B cell (primary cell): Measurements from ENCODE around the gene KCNH8. TPM values are rescaled to one million over a fixed set of nuclear protein-coding genes. Genes with fewer than 3 reads are reported as not detected.

ENCODE experiments used
- ATAC-seq: fragments of 200-7000 bp; cut with Tn5 transposase; one replicate; pipeline ENCODE4 v1.10.0; 2021; ENCODE audit warnings: low read depth, mild to moderate bottlenecking, moderate number of reproducible peaks, moderate library complexity
- CTCF ChIA-PET: fragments of 350-600 bp; sonication (Branson Sonifier 250); formaldehyde crosslinking; loops from one replicate; lab custom pipeline; 2021; ENCODE audit warnings: antibody characterized with exemption, inconsistent platforms; lab: Charles Lee
- POLR2A ChIA-PET: fragments of 350-600 bp; sonication (Branson Sonifier 250); formaldehyde crosslinking; loops from one replicate; lab custom pipeline; 2021; ENCODE audit warnings: antibody characterized with exemption; lab: Charles Lee
- DNase-seq: peaks from one replicate; pipeline ENCODE4 v3.0.0; 2013
- H2AFZ ChIP-seq: 2 replicates; pipeline ENCODE4 v1.6.1; 2012; ENCODE audit warnings: mild to moderate bottlenecking, low read depth, low read length; ENCODE audit not compliant: insufficient read depth, poor library complexity, severe bottlenecking
- H3K27ac ChIP-seq, 2 donors: 1 replicate in 1 of 2; 2 replicates in 1 of 2; pipeline ENCODE4 v1.5.1; 2012 to 2013; ENCODE audit warnings: low read length in 2 of 2, mild to moderate bottlenecking in 2 of 2, moderate library complexity in 1 of 2
- H3K27me3 ChIP-seq, 4 experiments: fragments of 200-600 bp in 1 of 4; sonication (generic) in 1 of 4; replicated peaks in 1 of 4; 1 replicate in 2 of 4; 2 replicates in 2 of 4; pipeline versions ENCODE4 v1.6.1 to v1.7.0; 2013 to 2016; ENCODE audit warnings: low read length in 3 of 4, mild to moderate bottlenecking in 2 of 4, mixed read lengths in 1 of 4, moderate library complexity in 1 of 4; ENCODE audit not compliant: insufficient read depth in 4 of 4, control insufficient read depth in 3 of 4; ENCODE audit errors: control extremely low read depth in 1 of 4
- H3K36me3 ChIP-seq, 2 experiments: replicated peaks in 1 of 2; 1 replicate in 1 of 2; 2 replicates in 1 of 2; pipeline versions ENCODE4 v1.6.1 to v1.7.1; 2013; ENCODE audit warnings: low read length in 1 of 2; ENCODE audit not compliant: insufficient read depth in 2 of 2, control insufficient read depth in 1 of 2; ENCODE audit errors: control extremely low read depth in 1 of 2, extremely low read depth in 1 of 2
- H3K4me1 ChIP-seq, 2 donors: fragments of 200-600 bp in 1 of 2; sonication (generic) in 1 of 2; 1 replicate in 1 of 2; 2 replicates in 1 of 2; pipeline versions ENCODE4 v1.5.1 to v1.6.1; 2013 to 2017; ENCODE audit warnings: low read length in 2 of 2; ENCODE audit not compliant: control insufficient read depth in 2 of 2, insufficient read depth in 2 of 2
- H3K4me2 ChIP-seq: replicated peaks from 2 replicates; pipeline ENCODE3; 2012; ENCODE audit warnings: mild to moderate bottlenecking, low read depth, low read length; ENCODE audit not compliant: poor library complexity, severe bottlenecking
- H3K4me3 ChIP-seq, 5 experiments: fragments of 200-600 bp in 1 of 5; sonication (generic) in 1 of 5; 1 replicate in 3 of 5; 2 replicates in 2 of 5; pipeline versions ENCODE4 v1.5.1 to v1.7.0; 2011 to 2016; ENCODE audit warnings: low read length in 4 of 5, mild to moderate bottlenecking in 4 of 5, low read depth in 2 of 5, control low read depth in 1 of 5, moderate library complexity in 1 of 5; ENCODE audit not compliant: insufficient read depth in 1 of 5; ENCODE audit errors: control extremely low read depth in 1 of 5, extremely low read depth in 1 of 5
- H3K79me2 ChIP-seq: fragments of 200-600 bp; sonication (generic); one replicate; pipeline ENCODE4 v1.6.0; 2016; ENCODE audit warnings: low read length; ENCODE audit not compliant: control insufficient read depth, insufficient read depth
- H3K9ac ChIP-seq: fragments of 200-600 bp; sonication (generic); 2 replicates; pipeline ENCODE4 v1.6.1; 2017; ENCODE audit warnings: mild to moderate bottlenecking, low read length, moderate library complexity
- H3K9me3 ChIP-seq, 3 donors: one replicate each; pipeline versions ENCODE4 v1.6.1 to v1.7.1; 2013; ENCODE audit warnings: low read length in 2 of 3; ENCODE audit not compliant: control insufficient read depth in 2 of 3, insufficient read depth in 1 of 3; ENCODE audit errors: control extremely low read depth in 1 of 3
- H4K20me1 ChIP-seq: 2 replicates; pipeline ENCODE4 v1.6.0; 2012; ENCODE audit warnings: mild to moderate bottlenecking, low read length; ENCODE audit not compliant: insufficient read depth, control insufficient read depth, poor library complexity, severe bottlenecking
- H3K27ac Mint-ChIP-seq: one replicate; pipeline ENCODE4 v1.8.0; 2021; ENCODE audit warnings: mixed read lengths
- H3K27me3 Mint-ChIP-seq: one replicate; pipeline ENCODE4 v1.8.0; 2021; ENCODE audit warnings: mixed read lengths
- H3K4me1 Mint-ChIP-seq: one replicate; pipeline ENCODE4 v1.8.0; 2021; ENCODE audit warnings: mixed read lengths
- H3K4me3 Mint-ChIP-seq: one replicate; pipeline ENCODE4 v1.8.0; 2021; ENCODE audit warnings: mixed read lengths
- H3K9me3 Mint-ChIP-seq: one replicate; pipeline ENCODE4 v1.8.0; 2022; ENCODE audit warnings: mixed read lengths; ENCODE audit not compliant: insufficient read depth
- EZH2 ChIP-seq: IDR thresholded peaks from 2 replicates; pipeline ENCODE4 v1.6.1; 2012; ENCODE audit warnings: borderline replicate concordance, low read depth, mild to moderate bottlenecking, moderate library complexity, low read length; ENCODE audit not compliant: insufficient read depth, poor library complexity, severe bottlenecking
- WGBS: methylation state at CpG from one replicate; pipeline ENCODE4 v1.1.5; 2013; ENCODE audit warnings: missing lambda C conversion rate; ENCODE audit not compliant: insufficient coverage; 5-methylcytosine and 5-hydroxymethylcytosine counted together
- intact Hi-C: fragments of 100-400 bp; cut with micrococcal nuclease; formaldehyde crosslinking; loops from one replicate; pipeline ENCODE4 v1.10.0; 2022
- polyA plus RNA-seq: library from polyadenylated mRNA; depleted of rRNA; stranded (reverse); fragments of >200 nt; gene quantifications from 2 replicates; pipeline ENCODE4 v1.2.3, GENCODE V29; 2012
- total RNA-seq, 2 donors: library from RNA; stranded (reverse); fragments of 120-200 nt in 1 of 2; gene quantifications; 1 replicate in 1 of 2; 2 replicates in 1 of 2; pipeline versions ENCODE4 v1.2.3 to v1.2.4, GENCODE V29; 2013 to 2022
- TF ChIP-seq, protein P1 (sequence below): fragments of 200-600 bp; IDR thresholded peaks from one replicate; pipeline ENCODE4 v1.8.0; 2022; ENCODE audit warnings: antibody characterized with exemption, mild to moderate bottlenecking

Gene KCNH8
- total and polyA plus RNA-seq, 2 donors (not counting 1 experiment from before 2014, with no cell fraction given): 4.0 to 12.7 TPM

DNA sequence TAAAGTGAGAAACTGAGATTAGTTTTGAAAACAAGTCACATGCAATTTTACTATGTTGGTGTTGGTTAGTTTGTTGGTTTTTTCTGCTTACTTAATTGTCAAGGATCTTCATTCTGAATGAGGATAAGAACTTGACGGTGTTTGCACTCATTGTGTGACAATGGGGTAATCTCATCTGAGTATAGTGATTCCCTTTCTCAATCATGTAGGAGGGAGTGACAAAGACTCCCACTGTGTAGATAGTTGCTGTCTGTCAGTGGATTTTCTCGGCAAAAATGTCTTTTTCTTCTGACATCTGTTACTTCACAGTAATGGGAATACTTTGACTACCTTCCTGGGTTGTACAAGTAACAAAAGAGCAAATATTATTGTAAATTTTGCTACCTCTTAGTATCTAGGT is 23.5 kb downstream of the KCNH8 start:
- H2AFZ ChIP-seq: no peak overlapping the region
- no peak for ATAC-seq
- Mint-ChIP-seq H3K27me3 (peaks cover 3% of the 10 kb centered on the region), H3K9me3 (no peaks in the 10 kb centered on the region), H3K27ac (no peak overlapping the region), H3K4me3 (no peak overlapping the region), H3K4me1 (no peaks in the 10 kb centered on the region)
- CTCF ChIA-PET: no interaction called here
- no peak overlapping the region for H3K4me2 ChIP-seq
- peaks cover 0 to 1% (median 0%) of the 10 kb centered on the region in 3 donors for H3K9me3 ChIP-seq
- no peak overlapping the region for H3K4me3 ChIP-seq
- no peaks in the 10 kb centered on the region for H3K27me3 ChIP-seq
- H3K4me1 ChIP-seq: no peaks in the 10 kb centered on the region
- no peaks in the 10 kb centered on the region for H4K20me1 ChIP-seq
- no peak overlapping the region for H3K27ac ChIP-seq
- WGBS: 100% methylated on average over 1 of the region's 2 CpGs
- intact Hi-C loops: no loop called here
- TF ChIP-seq, protein P1, sequence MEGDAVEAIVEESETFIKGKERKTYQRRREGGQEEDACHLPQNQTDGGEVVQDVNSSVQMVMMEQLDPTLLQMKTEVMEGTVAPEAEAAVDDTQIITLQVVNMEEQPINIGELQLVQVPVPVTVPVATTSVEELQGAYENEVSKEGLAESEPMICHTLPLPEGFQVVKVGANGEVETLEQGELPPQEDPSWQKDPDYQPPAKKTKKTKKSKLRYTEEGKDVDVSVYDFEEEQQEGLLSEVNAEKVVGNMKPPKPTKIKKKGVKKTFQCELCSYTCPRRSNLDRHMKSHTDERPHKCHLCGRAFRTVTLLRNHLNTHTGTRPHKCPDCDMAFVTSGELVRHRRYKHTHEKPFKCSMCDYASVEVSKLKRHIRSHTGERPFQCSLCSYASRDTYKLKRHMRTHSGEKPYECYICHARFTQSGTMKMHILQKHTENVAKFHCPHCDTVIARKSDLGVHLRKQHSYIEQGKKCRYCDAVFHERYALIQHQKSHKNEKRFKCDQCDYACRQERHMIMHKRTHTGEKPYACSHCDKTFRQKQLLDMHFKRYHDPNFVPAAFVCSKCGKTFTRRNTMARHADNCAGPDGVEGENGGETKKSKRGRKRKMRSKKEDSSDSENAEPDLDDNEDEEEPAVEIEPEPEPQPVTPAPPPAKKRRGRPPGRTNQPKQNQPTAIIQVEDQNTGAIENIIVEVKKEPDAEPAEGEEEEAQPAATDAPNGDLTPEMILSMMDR: no peak
- no peak for TF ChIP-seq EZH2
- no peaks in the 10 kb centered on the region for H3K36me3 ChIP-seq
- no peaks in the 10 kb centered on the region for H3K79me2 ChIP-seq
- POLR2A ChIA-PET: no interaction called here
- DNase-seq: no peak
- no peak overlapping the region for H3K9ac ChIP-seq

DNA sequence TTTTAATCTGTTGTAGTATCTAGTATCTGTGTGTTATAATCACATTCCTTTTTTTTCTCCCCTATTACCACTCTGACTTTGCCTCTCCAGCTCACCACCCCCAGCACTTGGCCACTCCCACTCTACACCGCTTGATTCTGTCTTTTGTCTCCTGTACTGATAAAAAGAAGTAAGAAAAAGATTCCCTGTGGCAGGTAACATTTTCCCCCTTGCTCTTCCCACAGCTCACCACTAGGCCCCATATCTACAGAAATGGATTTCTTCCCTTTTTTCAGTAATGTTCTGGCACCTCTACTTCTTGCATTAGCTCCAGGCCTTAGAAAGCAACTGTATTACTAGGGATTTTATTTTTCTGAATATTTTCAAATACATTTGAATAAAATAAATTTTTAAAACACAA is 25.6 kb downstream of the KCNH8 start:
- Histone ChIP-seq H3K36me3 (no peaks in the 10 kb centered on the region), H3K9ac (no peak overlapping the region), H4K20me1 (no peaks in the 10 kb centered on the region), H3K27me3 (no peaks in the 10 kb centered on the region), H3K27ac (no peak overlapping the region), H2AFZ (no peak overlapping the region), H3K4me3 (no peak overlapping the region), H3K4me2 (no peak overlapping the region), H3K4me1 (no peaks in the 10 kb centered on the region), H3K79me2 (no peaks in the 10 kb centered on the region), H3K9me3 (peaks cover 0 to 1% (median 0%) of the 10 kb centered on the region in 3 donors)
- ChIA-PET CTCF (no interaction called here), POLR2A (no interaction called here)
- intact Hi-C loops: no loop called here
- H3K9me3 Mint-ChIP-seq: no peaks in the 10 kb centered on the region
- H3K4me3 Mint-ChIP-seq: no peak overlapping the region
- ATAC-seq (no peak), DNase-seq (no peak)
- no peaks in the 10 kb centered on the region for H3K4me1 Mint-ChIP-seq
- H3K27ac Mint-ChIP-seq: no peak overlapping the region
- no peak for TF ChIP-seq EZH2
- TF ChIP-seq, protein P1: no peak
- no peaks in the 10 kb centered on the region for H3K27me3 Mint-ChIP-seq
- no CpG with 5 or more reads among the region's 1 CpG for WGBS
